Transverse colon (tissue), 4 donors: ENCODE results near the gene DGCR6. TPM values are rescaled to one million over a fixed set of nuclear protein-coding genes. Genes with fewer than 3 reads are reported as not detected.
"Not testable (repeated sequence)": the region's sequence is repeated elsewhere in the genome, so short reads cannot be mapped to it uniquely, and the experiment has no call there.

Experiments used
- DNase-seq: peaks from one replicate; pipeline ENCODE4 v3.0.0-alpha.2; 2019
- H3K27ac ChIP-seq, 4 donors: fragments of 200-600 bp; sonication (generic); 2 replicates each; pipeline ENCODE4 v1.5.1; 2016 to 2018; ENCODE audit warnings: inconsistent platforms in 4 of 4
- H3K27me3 ChIP-seq: fragments of 200-600 bp; sonication (generic); 2 replicates; pipeline ENCODE4 v1.5.1; 2017; ENCODE audit warnings: inconsistent platforms
- H3K36me3 ChIP-seq, 4 donors: fragments of 200-600 bp; sonication (generic); 2 replicates each; pipeline ENCODE4 v1.5.1; 2017 to 2019; ENCODE audit warnings: inconsistent platforms in 4 of 4
- H3K4me1 ChIP-seq, 4 donors: fragments of 200-600 bp; sonication (generic); 2 replicates each; pipeline ENCODE4 v1.5.1; 2017 to 2020; ENCODE audit warnings: inconsistent platforms in 4 of 4
- H3K4me3 ChIP-seq, 4 donors: fragments of 200-600 bp; sonication (generic); 1 replicate in 1 of 4; 2 replicates in 3 of 4; pipeline versions ENCODE4 v1.5.1 to v1.6.1; 2017 to 2019; ENCODE audit warnings: inconsistent platforms in 4 of 4
- H3K9me3 ChIP-seq, 2 donors: fragments of 200-600 bp; sonication (generic); 2 replicates each; pipeline ENCODE4 v1.5.1; 2017 to 2019; ENCODE audit warnings: inconsistent platforms in 2 of 2
- WGBS, 2 donors: methylation state at CpG; one replicate each; pipeline ENCODE4 v1.1.5; 2018; ENCODE audit warnings: low coverage in 1 of 2; 5-methylcytosine and 5-hydroxymethylcytosine counted together
- in situ Hi-C, 4 donors: fragments of 200-750 bp; cut with MboI; loops; one replicate each; pipeline versions ENCODE4 v1.15.0 to v1.15.1; 2017; ENCODE audit warnings: low sequenced_read_pairs in 3 of 4, low pct_ligation_motif_present in 1 of 4, low pct_unique_long_range_greater_than_20kb in 1 of 4
- intact Hi-C: fragments of 100-400 bp; cut with DNase I; formaldehyde crosslinking; loops from one replicate; pipeline ENCODE4 v1.15.1; 2023; ENCODE audit warnings: low total_unique reads
- total RNA-seq, 4 donors: library from RNA; depleted of rRNA; stranded (reverse); fragments of >200 nt; gene quantifications; one replicate each; pipeline ENCODE4 v1.1.0, GENCODE V29; 2016

Gene DGCR6
- total RNA-seq, 4 donors from 2014 or later, result 0.79 to 3.4 (median 1.5) TPM; not detected in 1

DNA sequence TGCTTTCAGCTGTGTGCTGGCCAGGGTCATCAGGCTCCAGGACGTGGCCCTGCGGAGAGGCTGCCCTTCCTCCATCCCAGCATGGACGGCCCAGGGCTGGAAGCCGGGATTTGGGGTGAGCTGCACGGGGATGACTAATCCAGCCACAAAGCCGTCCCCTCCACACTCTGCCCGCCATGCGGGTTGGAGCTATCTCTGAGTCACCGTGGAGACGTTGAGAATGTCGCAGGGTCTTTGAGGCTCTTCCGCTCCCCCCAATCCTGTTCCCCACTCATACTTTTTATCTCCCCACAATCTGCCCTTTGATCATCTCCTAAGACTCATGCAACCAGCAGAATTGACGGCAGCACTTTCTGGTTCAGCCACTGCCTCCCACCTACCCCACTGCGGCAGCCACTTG is 52.6 kb downstream of the DGCR6 start:
- H3K27me3 ChIP-seq, result peaks cover 10% of the 10 kb centered on the region
- H3K4me3 ChIP-seq, H3K36me3 ChIP-seq, H3K4me1 ChIP-seq, intact Hi-C loops, H3K27ac ChIP-seq, H3K9me3 ChIP-seq, DNase-seq, in situ Hi-C loops: not testable (repeated sequence)
- WGBS, 2 donors, result 63 to 68% methylated on average over 8 to 14 of the region's 14 CpGs

DNA sequence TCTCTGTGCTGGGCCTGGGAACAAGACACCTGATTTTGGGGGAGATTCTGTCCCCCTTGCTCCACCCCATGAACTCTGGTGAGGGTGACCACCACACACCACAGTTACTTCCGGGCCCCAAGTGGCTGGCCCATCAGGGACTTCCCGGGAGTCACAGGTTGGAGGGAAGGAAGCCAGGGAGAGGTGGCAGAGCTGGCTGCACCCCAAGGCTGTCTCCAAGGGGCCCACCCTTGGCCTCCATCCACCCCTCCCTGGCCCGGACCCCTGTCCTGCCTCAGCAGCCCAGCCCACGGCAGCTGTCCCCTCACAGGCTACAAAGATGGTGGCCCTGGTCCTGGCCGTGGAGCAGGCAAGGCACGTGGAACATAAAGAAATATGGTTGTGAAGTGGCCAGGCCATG is 53.1 kb downstream of the DGCR6 start:
- H3K4me1 ChIP-seq, DNase-seq, intact Hi-C loops, H3K27ac ChIP-seq, H3K36me3 ChIP-seq, H3K4me3 ChIP-seq, H3K9me3 ChIP-seq, in situ Hi-C loops: not testable (repeated sequence)
- whole genome bisulfite sequencing, 2 donors, result 70% methylated on average over 5 of the region's 6 CpGs; no CpG with 5 or more reads in 1 of the 2 donors
- H3K27me3 ChIP-seq, result peaks cover 10% of the 10 kb centered on the region

GRCh38 chr22:18959741-18960140 is 53.6 kb downstream of the DGCR6 start:
- intact Hi-C loops, H3K27ac ChIP-seq, H3K9me3 ChIP-seq, H3K4me1 ChIP-seq, H3K4me3 ChIP-seq, in situ Hi-C loops, DNase-seq, H3K36me3 ChIP-seq: not testable (repeated sequence)
- 43% methylated on average over 5 of the region's 12 CpGs; no CpG with 5 or more reads in 1 of the 2 donors for WGBS, 2 donors
- peaks cover 10% of the 10 kb centered on the region for H3K27me3 ChIP-seq

DNA sequence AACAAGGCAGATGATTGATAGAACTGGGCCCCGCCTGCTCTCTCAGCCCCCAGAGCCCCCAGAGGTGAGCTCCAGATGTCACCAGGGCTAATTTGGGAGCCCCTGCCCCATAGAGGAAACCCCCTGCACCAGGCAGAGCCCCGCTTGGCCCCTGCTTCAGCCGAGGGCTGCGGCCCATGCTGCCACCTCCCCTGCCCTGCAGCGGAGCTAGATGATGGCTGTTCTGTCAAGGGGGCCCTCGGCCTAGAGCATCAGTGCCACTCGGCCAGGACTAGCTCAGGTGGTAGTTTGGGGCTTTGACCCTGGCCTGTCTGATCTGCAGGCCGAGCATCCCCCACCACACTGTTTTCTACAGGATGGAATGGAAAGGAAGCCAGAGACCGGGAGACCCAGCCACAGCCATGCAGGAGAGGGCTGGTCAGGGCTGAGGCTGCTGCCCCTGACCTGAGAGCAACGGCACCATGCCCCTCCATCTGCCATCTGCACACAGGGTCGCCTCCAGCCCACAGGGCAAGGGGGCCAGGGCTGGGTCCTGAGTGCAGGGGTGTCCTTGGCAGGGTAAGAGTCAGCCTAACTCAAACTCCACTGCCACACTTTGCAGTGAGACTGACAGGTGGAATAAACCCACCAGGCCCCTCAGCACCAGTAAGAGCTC is 54.2 kb downstream of the DGCR6 start:
- H3K27me3 ChIP-seq, result peaks cover 10% of the 10 kb centered on the region
- in situ Hi-C loops, intact Hi-C loops, H3K36me3 ChIP-seq, H3K27ac ChIP-seq, H3K9me3 ChIP-seq, DNase-seq, H3K4me1 ChIP-seq, H3K4me3 ChIP-seq: not testable (repeated sequence)
- WGBS, 2 donors, result 87% methylated on average over 6 of the region's 11 CpGs; no CpG with 5 or more reads in 1 of the 2 donors

DNA sequence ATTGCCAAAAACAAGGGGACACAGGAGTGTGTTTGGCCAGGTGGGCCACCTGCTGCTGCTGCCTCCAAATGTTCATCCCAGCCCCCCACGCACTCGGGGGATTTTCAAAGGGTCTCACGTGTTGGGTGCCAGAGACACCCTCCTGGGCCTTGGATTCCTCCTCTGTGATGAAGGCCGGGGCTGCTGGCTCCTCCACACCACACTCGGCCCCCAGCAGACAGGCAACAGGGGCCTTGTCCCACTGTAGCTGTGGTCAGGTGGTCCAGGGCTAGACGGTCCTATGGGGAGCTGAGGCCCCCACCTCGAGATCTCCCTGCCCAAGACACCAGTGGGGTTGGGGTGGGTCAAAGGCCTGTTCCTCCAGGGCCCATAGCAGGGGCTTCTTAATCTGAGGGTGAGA is 55.1 kb downstream of the DGCR6 start:
- H3K4me1 ChIP-seq, intact Hi-C loops, H3K27ac ChIP-seq, H3K4me3 ChIP-seq, H3K9me3 ChIP-seq, DNase-seq, in situ Hi-C loops, H3K36me3 ChIP-seq: not testable (repeated sequence)
- 53 to 100% methylated on average over 1 to 7 of the region's 7 CpGs for WGBS, 2 donors
- peaks cover 10% of the 10 kb centered on the region for H3K27me3 ChIP-seq

Other genes with a start within 250 kb of the DGCR6 start
- gene PRODH, start 30.0 kb downstream of the DGCR6 start, total RNA-seq, result 10 to 100 TPM in 2 of 4 donors, 1 to 10 TPM in 2; 3.5 to 14.2 (median 9.3) TPM
- 100 to 1,000 TPM in 1 of 4 donors, 10 to 100 TPM in 3; 71.6 to 106 (median 94.3) TPM for gene DGCR2, start 216.1 kb downstream of the DGCR6 start, total RNA-seq
- gene TSSK2, start 225.0 kb downstream of the DGCR6 start, total RNA-seq, result not detected
- gene ESS2, start 238.3 kb downstream of the DGCR6 start, total RNA-seq, result 10 to 100 TPM in 2 of 4 donors, 1 to 10 TPM in 2; 3.8 to 13.7 (median 10.4) TPM
- not detected for gene GSC2, start 244.0 kb downstream of the DGCR6 start, total RNA-seq